GM18858 (cell line): ENCODE data around the gene TP53BP2.
"Not testable (repeated sequence)": the region's sequence is repeated elsewhere in the genome, so short reads cannot be mapped to it uniquely, and the experiment has no call there.

Experiments used
- ATAC-seq: cut with Tn5 transposase; IDR thresholded peaks from one replicate; pipeline ENCODE4 v1.9.1; 2021; ENCODE audit not compliant: unreplicated experiment

Gene TP53BP2

DNA sequence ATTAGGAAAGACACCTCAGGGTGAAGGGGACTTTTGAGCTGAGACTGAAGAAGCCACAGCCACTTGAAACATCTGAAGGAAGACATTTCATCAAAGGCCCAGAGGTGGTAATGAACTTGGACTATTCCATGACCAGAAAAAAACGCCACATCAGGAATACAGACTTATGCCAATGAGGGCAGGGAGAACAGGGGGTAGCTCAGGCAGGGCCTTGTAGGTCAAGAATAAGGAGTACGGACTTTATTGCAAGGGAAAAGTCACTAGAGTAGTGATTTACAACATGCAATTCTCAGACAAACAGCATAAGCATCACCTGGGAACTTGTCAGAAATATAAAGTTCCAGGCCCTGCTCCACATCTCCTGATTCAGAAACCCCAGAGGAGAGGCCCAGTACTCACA, 11.8 kb downstream of the TP53BP2 start:
- ATAC-seq = no peak

DNA sequence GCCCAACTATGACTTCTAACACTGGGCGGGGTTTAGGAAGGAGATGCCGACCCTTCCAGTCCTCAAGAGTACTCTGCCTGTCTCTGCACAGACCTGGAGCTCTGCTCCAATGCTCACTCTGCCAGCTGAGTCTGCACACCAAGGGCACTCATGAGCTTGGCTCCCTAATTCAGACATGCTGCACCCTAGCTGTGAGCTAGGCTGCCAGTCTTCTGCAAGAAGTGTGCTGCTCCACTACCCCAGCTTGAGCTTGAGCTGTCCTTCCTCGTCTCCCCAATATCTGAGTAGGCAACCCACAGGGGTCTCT, 13.2 kb downstream of the TP53BP2 start:
- ATAC-seq = no peak

- ATAC-seq = no peak
Observed at GRCh38 chr1:223831755-223832636, 13.8 kb downstream of the TP53BP2 start.

GRCh38 chr1:223829678-223830077, 16.1 kb downstream of the TP53BP2 start:
- no peak for ATAC-seq

DNA sequence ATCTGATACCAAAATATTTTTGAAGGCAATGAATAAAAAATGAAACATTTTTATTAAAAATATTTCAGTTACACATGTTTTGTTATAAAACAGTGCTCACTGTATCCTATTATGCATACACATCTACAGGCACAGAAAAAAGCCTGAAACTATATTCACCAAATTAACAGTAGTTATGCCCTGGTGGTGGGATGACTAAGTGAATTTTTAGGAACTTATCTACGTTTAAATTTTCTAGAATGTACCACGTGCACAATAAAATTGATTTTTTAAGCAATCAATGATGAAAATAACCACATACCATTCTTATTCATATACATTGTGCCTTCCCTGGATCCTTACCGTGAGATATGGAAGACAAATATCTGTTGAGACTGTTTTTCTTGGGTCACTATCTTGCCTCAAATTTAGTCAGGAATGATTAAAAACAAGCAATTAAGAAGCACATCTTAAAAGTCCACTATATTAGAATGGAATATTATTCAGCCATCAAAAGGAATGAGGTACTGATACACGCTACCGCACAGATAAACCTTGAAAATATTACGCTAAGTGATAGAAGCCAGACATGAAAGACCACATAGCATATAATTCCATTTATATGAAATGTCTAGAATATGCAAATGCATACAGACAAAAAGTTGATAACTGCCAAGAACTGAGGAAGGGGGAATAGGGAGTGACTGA, 17.4 kb downstream of the TP53BP2 start:
- ATAC-seq = no peak

- no peak for ATAC-seq
Observed at GRCh38 chr1:223827193-223827663, 18.5 kb downstream of the TP53BP2 start.

GRCh38 chr1:223825767-223826748, 19.7 kb downstream of the TP53BP2 start:
- no peak for ATAC-seq

- ATAC-seq = no peak
Observed at GRCh38 chr1:223824712-223825111, 21.0 kb downstream of the TP53BP2 start.

GRCh38 chr1:223824287-223824686, 21.5 kb downstream of the TP53BP2 start:
- ATAC-seq = no peak

DNA sequence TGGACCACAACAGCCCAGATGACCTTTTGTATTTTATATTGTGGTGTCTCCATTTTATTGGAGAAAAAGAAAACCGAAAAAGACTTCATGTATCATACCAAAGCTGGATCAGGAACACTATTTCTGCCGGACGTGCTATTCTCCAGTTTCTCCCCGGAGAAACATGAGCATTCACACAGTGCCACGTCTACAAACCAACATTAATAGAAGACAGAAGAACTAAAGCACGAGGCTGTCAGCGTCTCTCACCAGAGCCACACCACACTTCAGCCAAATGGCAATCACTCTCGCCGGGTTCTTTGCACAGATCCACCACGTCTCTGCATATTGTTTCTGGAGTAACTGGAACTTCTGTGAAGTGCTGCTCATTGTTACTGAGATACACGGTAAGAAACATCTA, 24.8 kb downstream of the TP53BP2 start:
- ATAC-seq = no peak

- ATAC-seq = no peak
Observed at GRCh38 chr1:223820515-223820858, 25.3 kb downstream of the TP53BP2 start.

DNA sequence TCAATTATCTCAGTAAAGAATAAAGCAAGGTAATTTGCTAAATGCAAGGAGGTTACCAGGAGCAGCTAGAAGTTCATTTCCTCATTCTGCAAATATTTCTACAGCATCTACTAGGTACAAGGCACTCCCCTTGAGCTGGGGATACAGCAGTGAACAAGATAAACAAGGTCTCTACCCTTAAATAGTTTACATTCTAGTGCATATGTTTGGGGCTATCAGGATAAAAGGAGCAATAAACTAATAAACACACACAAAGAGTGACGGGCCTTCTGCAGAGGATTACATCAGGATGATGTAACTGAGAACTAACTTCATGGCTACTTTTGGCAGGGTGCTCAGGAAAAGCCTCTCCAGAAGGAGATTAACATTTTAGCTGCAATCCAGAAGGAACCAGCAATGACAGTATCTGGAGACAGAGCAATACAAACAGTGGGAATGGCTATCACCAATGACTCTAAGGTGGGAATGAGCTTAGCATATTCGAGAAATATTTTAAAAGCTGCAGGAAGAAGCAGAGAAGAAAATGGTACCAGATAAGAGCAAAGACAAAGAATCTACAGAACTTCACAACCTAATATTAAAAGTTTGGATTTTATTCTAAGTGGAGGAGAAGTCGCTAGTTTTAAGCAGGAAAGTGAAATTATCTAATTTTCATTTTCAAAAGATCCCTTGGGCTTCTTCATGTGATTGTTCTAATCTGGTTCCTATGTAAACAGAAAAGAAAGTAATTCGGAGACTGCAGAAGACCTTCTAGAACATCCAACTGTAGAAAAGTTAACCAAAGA, 25.8 kb downstream of the TP53BP2 start:
- ATAC-seq = no peak

- ATAC-seq = not testable (repeated sequence)
Observed at GRCh38 chr1:223817265-223817664, 28.5 kb downstream of the TP53BP2 start.

- ATAC-seq = no peak
Observed at GRCh38 chr1:223815865-223816264, 29.9 kb downstream of the TP53BP2 start.

GRCh38 chr1:223815020-223815853, 30.5 kb downstream of the TP53BP2 start:
- no peak for ATAC-seq

DNA sequence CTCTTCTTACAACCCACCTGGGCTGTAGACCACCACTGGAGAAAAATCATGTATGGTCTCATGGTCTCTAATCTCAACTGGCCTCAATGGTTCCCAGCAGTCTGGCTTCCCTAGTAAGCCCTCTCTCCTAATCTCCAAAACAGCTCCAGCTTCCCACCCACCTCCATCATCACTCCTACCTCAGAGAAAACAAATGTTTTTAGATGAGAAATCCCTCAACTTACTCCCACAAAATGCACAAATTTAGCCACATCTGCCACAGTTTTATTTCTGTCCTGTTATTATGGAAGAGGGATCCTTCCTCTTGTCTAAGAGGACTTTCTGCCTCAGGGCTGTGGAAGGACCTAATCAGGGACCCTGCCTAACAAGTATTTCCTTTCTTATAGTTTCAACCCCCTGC, 32.1 kb downstream of the TP53BP2 start:
- no peak for ATAC-seq

DNA sequence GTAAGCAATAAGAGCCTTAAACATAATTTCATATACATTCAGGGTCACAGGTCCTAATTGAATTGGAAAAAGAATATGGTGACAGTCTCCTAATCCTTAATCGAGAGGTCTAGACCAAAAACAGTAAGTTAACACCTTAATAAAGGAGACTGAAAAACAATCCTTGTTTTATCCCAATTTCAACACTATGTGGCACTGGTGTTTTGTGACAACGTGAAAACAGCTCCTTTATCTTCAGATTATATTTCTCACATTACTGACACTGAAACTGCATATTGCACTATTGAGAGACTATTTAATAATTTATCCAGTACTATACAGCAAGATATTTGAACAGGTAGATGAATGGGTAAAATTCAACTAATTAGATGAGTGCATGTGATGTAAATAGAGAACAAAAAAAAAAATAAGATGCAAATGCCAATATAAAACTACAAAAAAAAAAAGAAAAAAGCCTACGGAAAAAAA, 34.1 kb downstream of the TP53BP2 start:
- ATAC-seq = no peak

DNA sequence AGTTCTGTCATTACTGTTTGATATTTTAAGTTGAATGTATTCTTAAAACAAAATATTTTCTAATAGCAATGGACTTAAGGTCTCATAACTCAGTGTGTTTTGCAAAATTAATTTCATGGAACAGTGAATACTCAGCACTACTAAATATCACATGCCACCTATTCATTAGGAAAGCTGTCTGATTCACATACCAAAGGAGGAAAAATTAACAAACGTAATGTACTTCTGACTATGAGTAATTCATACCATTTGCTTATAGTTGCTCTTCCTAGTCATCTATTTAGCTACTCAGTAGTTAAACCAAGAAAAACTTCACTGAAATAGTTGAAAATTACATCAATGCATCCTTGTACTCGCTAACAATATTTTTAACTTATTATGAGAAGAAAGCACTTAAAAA, 35.2 kb downstream of the TP53BP2 start:
- ATAC-seq = no peak

GRCh38 chr1:223809905-223810304, 35.8 kb downstream of the TP53BP2 start:
- not testable (repeated sequence) for ATAC-seq

DNA sequence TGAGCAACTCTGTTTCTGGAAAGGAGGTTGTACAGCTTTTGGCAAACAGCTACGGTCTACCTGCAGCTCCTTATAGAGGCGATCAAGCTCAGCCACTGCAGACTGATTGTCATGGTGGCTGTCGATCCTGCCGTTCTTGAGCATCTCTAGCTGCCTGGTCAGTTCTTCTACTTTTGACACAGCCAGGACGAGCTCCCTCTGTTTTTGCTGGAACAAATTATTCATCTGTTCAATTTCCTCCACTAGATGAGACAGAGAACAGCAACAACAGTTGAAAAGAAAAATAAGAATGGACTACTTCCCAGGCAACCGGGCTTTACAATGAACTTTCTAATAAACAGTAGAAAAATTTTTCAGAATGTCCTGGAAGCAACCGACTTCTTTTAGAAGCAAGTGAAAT, 42.5 kb downstream of the TP53BP2 start:
- no peak for ATAC-seq
